Endothelial cell of umbilical vein (primary cell): ENCODE measurements around the gene PCGF5. TPM values are rescaled to one million over a fixed set of nuclear protein-coding genes. Genes with fewer than 3 reads are reported as not detected.

Experiments used
- BruUV-seq: library from RNA; stranded (reverse); fragments of 400-500 nt; replicated peaks from 2 replicates; lab custom pipeline; 2021; lab: Mats Ljungman, UMichigan
- CTCF ChIA-PET: fragments of 300-600, 350-600 bp; sonication (Branson Sonifier 250); formaldehyde crosslinking; loops from one replicate; lab custom pipeline; 2021; ENCODE audit warnings: antibody characterized with exemption, inconsistent platforms; lab: Charles Lee
- POLR2A ChIA-PET: fragments of 300-600, 350-600 bp; sonication (Branson Sonifier 250); formaldehyde crosslinking; loops from one replicate; lab custom pipeline; 2021; ENCODE audit warnings: antibody characterized with exemption, inconsistent platforms; lab: Charles Lee
- DNase-seq: peaks from one replicate; pipeline ENCODE4 v3.0.0-alpha.2; 2011; ENCODE audit warnings: low read depth, low spot score
- FAIRE-seq: peaks from 2 replicates; lab custom pipeline; 2011; peaks lifted over from hg19 to GRCh38; lab: Jason Lieb, UNC
- H2AFZ ChIP-seq: 2 replicates; pipeline ENCODE4 v1.6.0; 2012; ENCODE audit warnings: low read depth, low read length, control low read depth, inconsistent platforms
- H3K27ac ChIP-seq: 2 replicates; pipeline ENCODE4 v1.5.1; 2011; ENCODE audit warnings: low read depth, mild to moderate bottlenecking, control low read depth, low read length, moderate library complexity; ENCODE audit not compliant: insufficient read depth
- H3K27me3 ChIP-seq, 2 experiments: 2 replicates each; pipeline versions ENCODE4 v1.6.0 to v1.6.1; 2011; ENCODE audit warnings: low read length in 2 of 2, mixed read lengths in 1 of 2; ENCODE audit not compliant: control insufficient read depth in 2 of 2, insufficient read depth in 2 of 2
- H3K36me3 ChIP-seq, 2 experiments: 2 replicates in 1 of 2; 3 replicates in 1 of 2; pipeline ENCODE4 v1.5.1; 2011; ENCODE audit warnings: low read length in 2 of 2, mild to moderate bottlenecking in 1 of 2, moderate library complexity in 1 of 2; ENCODE audit not compliant: control insufficient read depth in 2 of 2, insufficient read depth in 2 of 2; ENCODE audit errors: extremely low read depth in 1 of 2
- H3K4me1 ChIP-seq: 3 replicates; pipeline ENCODE4 v1.5.1; 2011; ENCODE audit warnings: mild to moderate bottlenecking, low read length; ENCODE audit not compliant: control insufficient read depth, insufficient read depth; ENCODE audit errors: extremely low read depth
- H3K4me2 ChIP-seq: 2 replicates; pipeline ENCODE4 v1.6.1; 2011; ENCODE audit warnings: low read length, control low read depth, mixed read lengths; ENCODE audit not compliant: insufficient read depth
- H3K4me3 ChIP-seq, 3 experiments: fragments of 200-600 bp in 1 of 3; sonication (generic), shearing (Covaris generic) in 1 of 3; replicated peaks in 1 of 3; 2 replicates each; pipeline ENCODE4 v1.5.1; 2011 to 2016; ENCODE audit warnings: control low read depth in 3 of 3, low read length in 3 of 3, mild to moderate bottlenecking in 2 of 3, inconsistent platforms in 1 of 3, low read depth in 1 of 3, moderate library complexity in 1 of 3; ENCODE audit not compliant: insufficient read depth in 1 of 3
- H3K79me2 ChIP-seq: 2 replicates; pipeline ENCODE4 v1.6.0; 2012; ENCODE audit warnings: low read length, inconsistent platforms; ENCODE audit not compliant: control insufficient read depth, insufficient read depth
- H3K9ac ChIP-seq: replicated peaks from 2 replicates; pipeline ENCODE3; 2011; ENCODE audit warnings: low read length, control low read depth; ENCODE audit not compliant: insufficient read depth; ENCODE audit errors: extremely low read depth
- H3K9me1 ChIP-seq: replicated peaks from 3 replicates; pipeline ENCODE4 v1.6.0; 2011; ENCODE audit warnings: mild to moderate bottlenecking, low read length; ENCODE audit not compliant: control insufficient read depth, insufficient read depth; ENCODE audit errors: extremely low read depth
- H3K9me3 ChIP-seq: replicated peaks from 2 replicates; pipeline ENCODE4 v1.5.1; 2012; ENCODE audit warnings: low read length, inconsistent platforms; ENCODE audit not compliant: control insufficient read depth, insufficient read depth
- H4K20me1 ChIP-seq: replicated peaks from 2 replicates; pipeline ENCODE3; 2011; ENCODE audit warnings: mild to moderate bottlenecking, low read length; ENCODE audit not compliant: control insufficient read depth, insufficient read depth; ENCODE audit errors: extremely low read depth
- CTCF ChIP-seq, 2 donors: IDR thresholded peaks; 1 replicate in 1 of 2; 2 replicates in 1 of 2; pipeline ENCODE4 v1.5.1; 2011; ENCODE audit warnings: low read length in 2 of 2, mild to moderate bottlenecking in 2 of 2, moderate library complexity in 2 of 2, control low read depth in 1 of 2, inconsistent platforms in 1 of 2, low read depth in 1 of 2; ENCODE audit not compliant: insufficient read depth in 1 of 2; ENCODE audit errors: extremely low read depth in 1 of 2
- EZH2 ChIP-seq: IDR thresholded peaks from 2 replicates; pipeline ENCODE4 v1.6.1; 2012; ENCODE audit warnings: borderline replicate concordance, low read depth, mild to moderate bottlenecking, moderate library complexity, low read length, inconsistent platforms; ENCODE audit not compliant: severe bottlenecking
- FOS ChIP-seq: IDR thresholded peaks from 2 replicates; pipeline ENCODE4 v1.6.1; 2011; ENCODE audit warnings: mild to moderate bottlenecking, low read length, moderate library complexity, borderline replicate concordance; ENCODE audit not compliant: insufficient read depth
- GATA2 ChIP-seq: IDR thresholded peaks from 2 replicates; pipeline ENCODE4 v1.7.0; 2011; ENCODE audit warnings: low read depth, mild to moderate bottlenecking, moderate library complexity, mixed read lengths, low read length; ENCODE audit not compliant: insufficient read length, insufficient read depth
- JUN ChIP-seq: IDR thresholded peaks from 2 replicates; pipeline ENCODE4 v1.6.1; 2011; ENCODE audit warnings: borderline replicate concordance, low read depth; ENCODE audit not compliant: insufficient read length, insufficient read depth
- MAX ChIP-seq: IDR thresholded peaks from 2 replicates; pipeline ENCODE4 v1.6.1; 2011; ENCODE audit not compliant: insufficient read depth, insufficient read length
- MYC ChIP-seq: IDR thresholded peaks from one replicate; pipeline ENCODE4 v1.6.1; 2011; ENCODE audit warnings: mild to moderate bottlenecking, low read depth, low read length
- POLR2A ChIP-seq: IDR thresholded peaks from 2 replicates; pipeline ENCODE4 v1.6.1; 2012; ENCODE audit warnings: low read depth, mild to moderate bottlenecking, control low read depth, low read length
- POLR2AphosphoS5 ChIP-seq: IDR thresholded peaks from 2 replicates; pipeline ENCODE4 v1.6.1; 2012; ENCODE audit warnings: low read depth, mild to moderate bottlenecking, control low read depth, low read length, moderate library complexity; ENCODE audit not compliant: insufficient read depth
- dilution Hi-C: fragments of 300-500 bp; cut with MboI; formaldehyde crosslinking; loops from one replicate; pipeline ENCODE4 v1.15.0; 2019; ENCODE audit warnings: low sequenced_read_pairs; ENCODE audit not compliant: extremely low pct_ligation_motif_present
- intact Hi-C: fragments of 100-400 bp; cut with micrococcal nuclease; formaldehyde crosslinking; loops from one replicate; pipeline ENCODE4 v1.10.0; 2022
- polyA plus RNA-seq, 4 experiments: library from polyadenylated mRNA; depleted of rRNA in 3 of 4; stranded (reverse) in 3 of 4; unstranded in 1 of 4; fragments of >200 nt; gene quantifications; 2 replicates each; pipeline versions ENCODE4 v1.2.1 to v1.2.3, GENCODE V29; 2011 to 2012; ENCODE audit warnings: missing spikeins in 1 of 4
- total RNA-seq: library from RNA; stranded (reverse); gene quantifications from 2 replicates; pipeline ENCODE4 v1.2.3, GENCODE V29; 2021

Gene PCGF5
- total and polyA plus RNA-seq, 2 donors (not counting 3 experiments of a cell fraction or from before 2014, with no cell fraction given) = 25.0 to 29.8 TPM

- no peaks in the 10 kb centered on the region for H3K36me3 ChIP-seq
- H4K20me1 ChIP-seq = no peaks in the 10 kb centered on the region
- H3K9ac ChIP-seq = no peak overlapping the region
- no peak for DNase-seq
- no peak overlapping the region for H3K4me3 ChIP-seq
- TF ChIP-seq MYC = no peak
- TF ChIP-seq CTCF (IDR thresholded peaks at IDR 0.05; ENCODE audit: extremely low read depth in 1 of 2, insufficient read depth in 1 of 2, low read depth in 1 of 2, low read length in 2 of 2) = no peak
- no peak for TF ChIP-seq POLR2A
- no peak for TF ChIP-seq GATA2
- TF ChIP-seq FOS = no peak
- no peak for TF ChIP-seq POLR2AphosphoS5
- no peak overlapping the region for H3K27ac ChIP-seq
- dilution Hi-C loops = no loop called here
- no peaks in the 10 kb centered on the region for H3K9me3 ChIP-seq
- BruUV-seq = no TSS peak
- intact Hi-C loops = no loop called here
- POLR2A ChIA-PET = no interaction called here
- FAIRE-seq = no peak
- peaks cover 4% of the 10 kb centered on the region for H3K79me2 ChIP-seq
- H3K9me1 ChIP-seq = no peaks in the 10 kb centered on the region
- H3K27me3 ChIP-seq = no peaks in the 10 kb centered on the region
- no peak overlapping the region for H2AFZ ChIP-seq
- no peak overlapping the region for H3K4me2 ChIP-seq
- CTCF ChIA-PET = no interaction called here
- H3K4me1 ChIP-seq = no peaks in the 10 kb centered on the region
Measured at GRCh38 chr10:91171485-91171884, 49.0 kb upstream of the PCGF5 start.

- DNase-seq (no peak), FAIRE-seq (no peak)
- Histone ChIP-seq H2AFZ (no peak overlapping the region), H3K4me3 (no peak overlapping the region), H3K27me3 (no peaks in the 10 kb centered on the region), H3K79me2 (peaks cover 3% of the 10 kb centered on the region), H4K20me1 (no peaks in the 10 kb centered on the region), H3K36me3 (no peaks in the 10 kb centered on the region), H3K9me1 (no peaks in the 10 kb centered on the region), H3K27ac (no peak overlapping the region), H3K4me2 (no peak overlapping the region), H3K9ac (no peak overlapping the region), H3K4me1 (no peaks in the 10 kb centered on the region), H3K9me3 (no peaks in the 10 kb centered on the region)
- dilution Hi-C loops (no loop called here), intact Hi-C loops (no loop called here)
- CTCF ChIA-PET = interaction anchor here (1.1 kb wide), 1 partner anchor 21 kb away, joined by 5 read pairs; no protein-coding TSS in a partner anchor
- BruUV-seq = no TSS peak
- TF ChIP-seq GATA2 (no peak), FOS (no peak), MAX (no peak), JUN (no peak), EZH2 (no peak), POLR2AphosphoS5 (no peak)
- POLR2A ChIA-PET = no interaction called here
Measured at GRCh38 chr10:91172348-91172747, 48.1 kb upstream of the PCGF5 start.
